Large intestine (tissue), 3 donors: ENCODE data around the gene MMP25. TPM values are rescaled to one million over a fixed set of nuclear protein-coding genes. Genes with fewer than 3 reads are reported as not detected.
"Not testable (repeated sequence)": the region's sequence is repeated elsewhere in the genome, so short reads cannot be mapped to it uniquely, and the experiment has no call there.

Source experiments
- DNase-seq, 2 donors: peaks; one replicate each; pipeline versions ENCODE4 v3.0.0 to v3.0.0-alpha.2; 2013
- H3K27ac ChIP-seq: one replicate; pipeline ENCODE4 v1.5.1; 2013; ENCODE audit warnings: low read length
- H3K27me3 ChIP-seq: 2 replicates; pipeline ENCODE4 v1.6.1; 2013; ENCODE audit warnings: low read length; ENCODE audit not compliant: control insufficient read depth, insufficient read depth
- H3K36me3 ChIP-seq: 2 replicates; pipeline ENCODE4 v1.6.1; 2013; ENCODE audit warnings: low read length; ENCODE audit not compliant: control insufficient read depth, insufficient read depth
- H3K4me1 ChIP-seq: one replicate; pipeline ENCODE4 v1.6.1; 2013; ENCODE audit warnings: low read length; ENCODE audit not compliant: control insufficient read depth, insufficient read depth
- H3K4me3 ChIP-seq: one replicate; pipeline ENCODE4 v1.5.1; 2013; ENCODE audit warnings: low read length
- H3K9me3 ChIP-seq: one replicate; pipeline ENCODE4 v1.6.1; 2013; ENCODE audit warnings: mild to moderate bottlenecking, low read depth, low read length, moderate library complexity; ENCODE audit not compliant: control insufficient read depth
- WGBS: methylation state at CpG from one replicate; pipeline ENCODE4 v1.1.5; 2013; ENCODE audit warnings: low lambda C conversion rate; ENCODE audit not compliant: insufficient coverage; 5-methylcytosine and 5-hydroxymethylcytosine counted together
- polyA plus RNA-seq: library from polyadenylated mRNA; unstranded; fragments of 120-200 nt; gene quantifications from one replicate; pipeline ENCODE4 v1.2.1, GENCODE V29; 2013

Gene MMP25
- polyA plus RNA-seq, 1 donor = 4.3 TPM

DNA sequence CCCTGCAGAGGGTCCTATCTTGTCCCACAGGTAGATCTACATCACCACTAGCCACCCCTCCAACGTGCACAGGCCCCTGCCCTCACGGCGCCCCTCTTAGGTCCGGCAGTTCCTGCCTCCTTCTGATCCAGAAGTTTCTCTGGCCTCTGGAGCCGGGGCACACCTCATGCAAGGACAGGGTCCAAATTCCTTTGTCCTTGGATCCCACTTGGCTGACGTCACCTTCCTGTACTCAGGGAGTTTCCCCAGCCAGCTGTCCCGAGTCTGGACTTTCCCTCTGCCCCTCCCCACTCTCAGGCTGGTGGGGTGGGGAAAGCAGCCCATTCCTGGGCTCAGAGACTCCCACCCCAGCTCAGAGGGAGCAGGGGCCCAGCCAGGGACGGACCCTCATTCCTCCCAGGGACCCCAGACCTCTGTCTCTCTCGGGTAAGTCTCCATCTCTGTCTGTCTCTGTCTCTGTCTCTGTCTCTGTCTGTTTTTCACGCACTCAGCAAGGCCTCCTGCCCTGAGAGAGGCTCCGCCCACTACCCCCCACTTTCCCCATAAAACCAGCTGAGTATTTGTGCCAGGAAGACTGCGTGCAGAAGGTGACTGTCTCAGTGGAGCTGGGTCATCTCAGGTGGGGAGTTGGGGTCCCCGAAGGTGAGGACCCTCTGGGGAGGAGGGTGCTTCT lies 18.8 kb downstream of the MMP25 start, which contains the start of gene IL32:
TSS of gene IL32 (plus strand) at position 572 of the 673 bp plus-strand sequence. CDS start 172 bp downstream, outside the sequence.
- no CpG with 5 or more reads among the region's 13 CpGs for WGBS
- no peaks in the 10 kb centered on the region for H3K27me3 ChIP-seq
- H3K4me1 ChIP-seq = peaks cover 37% of the 10 kb centered on the region
- peak within 1 kb of the TSS; percentile 40 for H3K4me3 ChIP-seq
- H3K9me3 ChIP-seq = peaks cover 4% of the 10 kb centered on the region
- peak within 1 kb of the TSS; percentile 80 for H3K27ac ChIP-seq
- H3K36me3 ChIP-seq = peaks cover 4% of the 10 kb centered on the region
- DNase-seq = peak; percentile 96 to 99

DNA sequence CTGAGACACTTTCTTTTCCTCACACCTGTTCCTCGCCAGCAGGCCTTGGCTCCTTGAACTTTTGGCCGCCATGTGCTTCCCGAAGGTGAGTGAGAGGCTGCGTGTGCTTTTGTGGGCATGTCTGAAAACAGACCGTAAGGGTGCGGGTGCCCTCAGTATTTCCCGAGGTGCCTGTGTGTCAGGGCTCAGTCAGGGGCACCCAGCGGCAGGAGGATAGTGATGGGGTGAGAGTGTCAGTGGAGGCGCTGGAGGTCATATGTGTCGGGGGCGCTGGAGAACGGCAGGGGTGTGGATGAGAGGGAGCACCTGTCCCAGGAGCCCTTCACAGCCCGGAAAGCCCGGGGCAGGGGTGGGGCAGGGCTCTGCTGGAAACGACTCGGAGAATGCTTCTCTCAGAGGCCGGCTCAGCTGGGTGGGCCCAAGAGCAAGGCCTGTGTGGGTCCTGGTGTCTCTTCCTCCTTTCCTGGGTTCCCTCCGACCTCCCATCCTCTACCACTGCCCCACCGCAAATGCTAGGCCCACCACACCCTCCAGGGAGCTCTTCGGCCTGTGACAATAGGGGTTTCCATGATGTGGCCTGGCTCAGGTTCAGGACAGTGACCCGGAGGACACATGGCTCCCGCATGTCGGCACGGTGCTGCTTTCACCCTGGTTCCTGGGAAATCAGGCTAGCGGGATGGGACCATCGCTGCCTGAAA lies 19.5 kb downstream of the MMP25 start:
- WGBS = no CpG with 5 or more reads among the region's 26 CpGs
- Histone ChIP-seq H3K27me3 (no peaks in the 10 kb centered on the region), H3K27ac (peak overlapping the region; percentile 80), H3K4me3 (peak overlapping the region; percentile 40), H3K36me3 (peaks cover 4% of the 10 kb centered on the region), H3K9me3 (peaks cover 4% of the 10 kb centered on the region), H3K4me1 (peaks cover 36% of the 10 kb centered on the region)
- no peak for DNase-seq

DNA sequence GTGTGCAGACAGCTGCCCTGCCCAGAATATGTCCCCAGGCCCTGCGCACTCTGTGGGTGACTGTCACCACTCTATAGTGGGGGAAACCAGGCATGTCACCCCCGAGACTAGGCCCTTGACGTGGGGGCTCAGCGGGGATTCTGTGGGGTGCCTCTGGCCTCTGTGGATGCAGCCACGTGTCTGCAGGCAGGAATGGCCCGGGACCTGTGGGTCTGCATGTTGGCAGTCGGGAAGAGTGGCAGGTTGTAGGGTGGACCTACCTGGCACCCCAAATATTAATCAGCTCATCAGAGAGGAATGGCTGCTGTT lies 20.0 kb downstream of the MMP25 start:
- Histone ChIP-seq H3K36me3 (peaks cover 4% of the 10 kb centered on the region), H3K4me1 (peaks cover 36% of the 10 kb centered on the region), H3K9me3 (peaks cover 4% of the 10 kb centered on the region), H3K27me3 (no peaks in the 10 kb centered on the region), H3K4me3 (peak overlapping the region; percentile 40), H3K27ac (no peak overlapping the region)
- DNase-seq = no peak
- WGBS = no CpG with 5 or more reads among the region's 7 CpGs

DNA sequence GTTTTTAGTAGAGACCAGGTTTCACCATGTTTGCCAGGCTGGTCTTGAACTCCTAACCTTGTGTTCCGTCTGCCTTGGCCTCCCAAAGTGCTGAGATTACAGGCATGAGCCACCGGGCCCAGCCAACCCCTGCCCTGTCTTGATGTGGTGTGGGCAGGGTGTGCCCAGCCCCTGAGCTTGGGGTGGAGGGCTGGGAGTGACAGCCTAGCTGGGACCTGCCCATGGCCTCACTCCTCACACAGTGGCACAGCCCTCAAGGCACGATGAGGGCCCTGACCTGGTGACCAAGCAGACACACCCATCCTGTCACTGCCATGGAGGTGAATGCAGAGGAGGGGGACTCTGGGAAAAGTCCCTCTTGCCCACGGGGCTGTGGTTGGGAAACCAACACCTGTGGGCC lies 22.1 kb downstream of the MMP25 start:
- DNase-seq = no peak
- Histone ChIP-seq H3K36me3 (peaks cover 4% of the 10 kb centered on the region), H3K9me3 (peaks cover 4% of the 10 kb centered on the region), H3K4me3 (no peak overlapping the region), H3K4me1 (peaks cover 30% of the 10 kb centered on the region), H3K27ac (no peak overlapping the region), H3K27me3 (no peaks in the 10 kb centered on the region)
- WGBS = no CpG with 5 or more reads among the region's 4 CpGs

DNA sequence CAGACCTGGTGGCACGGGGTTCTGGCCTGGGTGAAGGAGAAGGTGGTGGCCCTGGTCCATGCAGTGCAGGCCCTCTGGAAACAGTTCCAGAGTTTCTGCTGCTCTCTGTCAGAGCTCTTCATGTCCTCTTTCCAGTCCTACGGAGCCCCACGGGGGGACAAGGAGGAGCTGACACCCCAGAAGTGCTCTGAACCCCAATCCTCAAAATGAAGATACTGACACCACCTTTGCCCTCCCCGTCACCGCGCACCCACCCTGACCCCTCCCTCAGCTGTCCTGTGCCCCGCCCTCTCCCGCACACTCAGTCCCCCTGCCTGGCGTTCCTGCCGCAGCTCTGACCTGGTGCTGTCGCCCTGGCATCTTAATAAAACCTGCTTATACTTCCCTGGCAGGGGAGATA lies 22.8 kb downstream of the MMP25 start:
- H3K4me1 ChIP-seq = peaks cover 25% of the 10 kb centered on the region
- not testable (repeated sequence) for H3K9me3 ChIP-seq, H3K27ac ChIP-seq, DNase-seq, H3K4me3 ChIP-seq, H3K36me3 ChIP-seq, H3K27me3 ChIP-seq
- WGBS = no CpG with 5 or more reads among the region's 11 CpGs

DNA sequence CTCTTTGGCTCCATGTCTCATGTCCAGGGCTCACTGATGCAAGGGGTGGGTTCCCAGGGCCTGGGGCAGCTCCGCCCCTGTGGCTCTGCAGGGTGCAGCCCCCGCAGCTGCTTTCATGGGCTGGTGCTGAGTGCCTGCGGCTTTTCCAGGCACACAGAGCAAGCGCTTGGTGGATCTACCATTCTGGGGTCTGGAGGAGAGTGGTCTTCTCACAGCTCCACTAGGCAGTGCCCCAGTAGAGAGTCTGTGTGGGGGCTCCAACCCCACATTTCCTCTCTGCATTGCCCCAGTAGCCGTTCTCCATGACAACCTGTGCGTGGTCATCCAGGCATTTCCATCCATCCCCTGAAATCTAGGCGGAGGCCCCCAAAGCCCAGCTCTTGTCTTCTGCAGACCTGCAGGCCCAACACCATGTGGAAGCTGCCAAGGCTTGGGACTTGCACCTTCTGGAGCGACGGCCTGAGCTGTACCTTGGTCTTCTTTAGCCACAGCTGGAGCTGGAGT lies 24.3 kb downstream of the MMP25 start:
- no peaks in the 10 kb centered on the region for H3K27me3 ChIP-seq
- H3K4me3 ChIP-seq = no peak overlapping the region
- peaks cover 12% of the 10 kb centered on the region for H3K4me1 ChIP-seq
- DNase-seq = no peak
- WGBS = no CpG with 5 or more reads among the region's 9 CpGs
- H3K27ac ChIP-seq = no peak overlapping the region
- H3K9me3 ChIP-seq = no peaks in the 10 kb centered on the region
- peaks cover 4% of the 10 kb centered on the region for H3K36me3 ChIP-seq

DNA sequence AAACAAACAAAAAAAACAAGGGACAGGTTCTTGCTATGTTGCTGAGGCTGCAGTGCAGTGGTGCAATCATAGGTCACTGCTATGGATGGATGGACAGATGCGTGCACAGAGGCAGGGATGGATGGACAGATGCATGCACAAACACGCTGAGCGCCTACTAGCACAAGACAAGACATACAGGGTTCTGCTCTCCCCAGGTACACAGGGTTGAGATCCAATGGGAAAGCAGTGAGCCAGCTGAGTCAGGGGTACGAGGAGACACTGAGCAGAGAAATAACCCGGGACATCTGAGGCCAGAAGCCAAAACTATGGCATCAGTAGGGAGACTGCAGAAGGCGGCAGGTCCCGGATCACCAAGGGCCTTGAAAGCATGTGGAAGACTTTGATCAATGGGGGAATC lies 25.3 kb downstream of the MMP25 start:
- H3K4me1 ChIP-seq = peaks cover 4% of the 10 kb centered on the region
- H3K36me3 ChIP-seq = peaks cover 4% of the 10 kb centered on the region
- H3K27ac ChIP-seq = no peak overlapping the region
- H3K27me3 ChIP-seq = no peaks in the 10 kb centered on the region
- H3K4me3 ChIP-seq = no peak overlapping the region
- DNase-seq = no peak
- H3K9me3 ChIP-seq = no peaks in the 10 kb centered on the region
- WGBS = no CpG with 5 or more reads among the region's 7 CpGs

DNA sequence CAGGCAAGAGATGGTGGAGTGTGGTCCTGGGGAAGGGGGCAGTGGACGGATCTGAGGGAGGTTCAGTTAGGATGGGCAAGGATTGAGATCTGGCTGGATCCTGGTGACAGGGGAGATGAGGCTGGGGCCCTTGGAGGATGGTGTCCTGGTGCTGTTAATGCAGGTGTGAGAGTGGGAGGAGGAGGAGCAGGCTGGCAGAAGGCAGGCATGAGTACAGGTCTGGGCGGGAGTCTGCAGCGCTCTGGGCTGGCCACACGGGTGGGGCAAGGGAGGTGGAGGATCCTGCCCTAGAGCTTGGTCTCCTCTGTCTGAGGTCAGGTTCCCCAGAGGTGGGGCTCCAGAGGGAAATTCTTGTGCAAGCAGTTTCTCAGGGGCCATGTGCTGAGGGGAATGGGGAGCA lies 25.8 kb downstream of the MMP25 start:
- not testable (repeated sequence) for H3K36me3 ChIP-seq, H3K4me1 ChIP-seq, H3K27me3 ChIP-seq, H3K9me3 ChIP-seq, H3K4me3 ChIP-seq, H3K27ac ChIP-seq, DNase-seq
- no CpG with 5 or more reads among the region's 4 CpGs for WGBS

DNA sequence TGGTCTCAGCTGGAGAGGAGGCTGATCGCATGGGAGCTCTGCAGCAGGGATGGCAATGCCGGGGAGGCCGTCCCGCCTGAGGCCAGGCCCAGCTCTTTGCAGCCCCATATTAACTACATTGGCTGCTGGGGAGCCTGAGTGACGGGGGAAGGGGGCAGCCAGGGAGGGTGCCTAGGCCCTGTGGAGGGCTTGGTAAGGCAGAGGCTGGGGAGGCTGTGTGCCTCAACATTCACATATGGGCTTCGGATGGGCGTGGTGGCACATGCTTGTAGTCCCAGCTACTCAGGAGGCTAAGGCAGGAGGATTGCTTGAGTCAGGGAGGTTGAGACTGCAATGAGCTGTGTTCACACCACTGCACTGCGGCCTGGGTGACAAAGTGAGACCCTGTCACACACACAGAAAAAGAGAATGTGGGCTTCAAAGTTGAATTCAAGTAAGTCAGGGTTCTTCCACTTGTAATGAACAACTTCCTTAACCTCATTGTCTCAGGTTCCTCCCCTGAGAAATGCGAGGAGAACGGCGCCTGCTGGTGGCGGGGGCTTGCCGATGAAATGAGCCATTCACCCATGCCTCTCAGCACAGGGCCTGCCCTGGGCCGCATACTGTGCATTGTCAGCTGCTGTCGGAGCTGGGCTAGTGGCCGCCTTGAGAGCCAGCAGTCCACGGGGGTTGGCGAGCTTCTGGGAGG lies 26.4 kb downstream of the MMP25 start:
- not testable (repeated sequence) for H3K36me3 ChIP-seq, H3K27ac ChIP-seq, H3K9me3 ChIP-seq, H3K27me3 ChIP-seq, H3K4me1 ChIP-seq, H3K4me3 ChIP-seq, DNase-seq
- no CpG with 5 or more reads among the region's 18 CpGs for WGBS

DNA sequence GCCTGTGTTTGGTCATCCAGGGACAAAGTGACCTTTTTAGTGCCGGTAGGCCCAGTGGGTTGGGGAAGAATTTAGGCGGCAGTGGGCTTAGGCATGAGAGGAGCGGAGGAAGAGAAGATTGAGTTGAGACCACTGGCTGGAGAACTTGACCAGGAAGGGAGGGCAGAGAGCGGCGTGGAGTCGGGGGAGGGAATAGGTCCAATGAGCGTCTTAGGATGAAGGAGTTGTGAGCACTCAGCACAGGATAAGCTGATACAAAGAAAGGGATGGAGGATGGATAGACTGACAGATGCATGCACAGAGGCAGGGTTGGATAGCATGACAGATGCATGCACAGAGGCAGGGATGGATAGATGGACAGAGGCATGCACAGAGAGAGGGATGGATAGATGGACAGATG lies 27.1 kb downstream of the MMP25 start:
- H3K4me1 ChIP-seq = no peaks in the 10 kb centered on the region
- H3K4me3 ChIP-seq = no peak overlapping the region
- H3K27me3 ChIP-seq = no peaks in the 10 kb centered on the region
- no peaks in the 10 kb centered on the region for H3K9me3 ChIP-seq
- 90% methylated on average over 2 of the region's 7 CpGs for WGBS
- H3K27ac ChIP-seq = no peak overlapping the region
- peaks cover 2% of the 10 kb centered on the region for H3K36me3 ChIP-seq
- no peak for DNase-seq
